RPMI8226 (cell line): ENCODE measurements around the gene RAPGEF2.
"Not testable (repeated sequence)": the region's sequence is repeated elsewhere in the genome, so short reads cannot be mapped to it uniquely, and the experiment has no call there.

Experiments used
- DNase-seq: peaks from one replicate; pipeline ENCODE4 v3.0.0-alpha.2; 2015

RAPGEF2 gene

DNA sequence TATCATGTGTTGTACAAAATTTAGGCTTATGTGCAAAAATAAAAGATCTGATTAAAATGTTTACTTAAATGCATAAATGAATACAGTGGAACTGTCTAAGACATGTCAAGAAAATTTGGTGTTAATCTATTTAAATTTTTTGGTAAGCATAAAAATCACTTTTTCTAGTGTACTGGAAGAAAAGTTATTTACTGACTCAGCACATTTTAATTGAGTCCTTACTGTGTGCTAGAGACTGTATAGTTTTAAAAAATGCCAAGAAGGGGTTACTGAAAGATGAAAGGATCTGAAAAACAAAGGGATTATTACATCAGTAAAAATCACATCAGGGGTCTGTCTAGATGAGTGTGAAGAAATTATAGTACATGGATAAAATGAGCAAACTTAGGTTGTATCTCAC lies 60.6 kb downstream of the RAPGEF2 start:
- DNase-seq, result no peak

DNA sequence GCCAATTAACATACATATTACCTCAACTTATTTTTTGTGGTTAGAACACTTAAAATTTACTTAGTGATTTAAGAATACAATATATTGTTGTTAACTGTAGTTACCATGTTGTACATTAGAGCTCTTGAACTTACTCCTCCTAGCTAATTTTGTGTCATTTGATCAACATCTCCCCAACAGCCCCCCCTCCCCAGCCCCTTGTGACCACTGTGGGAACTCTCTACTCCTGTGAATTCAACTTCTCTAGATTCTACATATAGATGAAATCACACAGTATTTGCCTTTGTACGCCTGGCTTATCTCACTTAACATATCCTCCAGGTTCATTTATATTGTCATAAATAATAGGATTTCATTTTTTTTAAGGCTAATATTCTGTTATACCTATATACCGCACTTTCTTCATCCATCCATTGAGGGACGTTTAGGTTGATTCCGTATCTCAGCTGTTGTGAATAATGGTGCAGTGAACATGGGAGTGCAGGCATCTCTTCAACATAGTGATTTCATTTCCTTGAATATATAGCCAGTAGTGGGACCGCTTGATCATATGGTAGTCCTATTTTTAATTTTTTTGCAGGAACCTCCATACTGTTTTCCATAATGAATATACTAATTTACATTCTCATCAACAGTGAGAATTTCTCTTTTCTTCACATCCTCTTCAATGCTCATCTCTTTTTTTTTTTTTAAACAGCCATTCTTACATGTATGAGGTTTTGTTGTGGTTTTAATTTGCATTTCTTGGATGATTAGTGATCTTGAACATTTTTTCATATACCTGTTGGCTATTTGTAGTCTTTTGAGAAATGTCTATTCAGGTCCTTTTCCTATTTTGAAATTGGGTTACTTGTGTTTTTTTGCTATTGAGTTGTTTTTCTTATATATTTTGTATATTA lies 66.8 kb downstream of the RAPGEF2 start:
- no peak for DNase-seq

DNA sequence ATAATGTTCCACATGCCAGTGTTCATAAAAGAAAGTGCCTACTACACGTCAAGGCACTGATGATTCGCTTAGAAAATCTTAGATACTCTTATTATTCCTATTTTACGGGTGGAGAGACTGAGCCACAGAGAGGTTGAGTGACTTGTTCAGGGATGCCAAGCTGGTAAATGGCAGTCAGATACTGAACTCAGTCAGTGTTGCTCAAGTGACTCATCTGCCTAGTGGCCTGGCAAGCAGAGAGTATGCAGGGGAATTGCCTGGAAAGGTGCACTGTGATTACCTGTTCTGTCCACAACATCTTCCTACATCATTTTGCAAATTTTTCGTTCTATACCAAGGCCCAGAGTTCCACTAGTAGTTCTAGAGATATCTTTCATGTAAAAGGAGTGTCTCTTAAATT lies 68.4 kb downstream of the RAPGEF2 start:
- DNase-seq, result no peak

DNA sequence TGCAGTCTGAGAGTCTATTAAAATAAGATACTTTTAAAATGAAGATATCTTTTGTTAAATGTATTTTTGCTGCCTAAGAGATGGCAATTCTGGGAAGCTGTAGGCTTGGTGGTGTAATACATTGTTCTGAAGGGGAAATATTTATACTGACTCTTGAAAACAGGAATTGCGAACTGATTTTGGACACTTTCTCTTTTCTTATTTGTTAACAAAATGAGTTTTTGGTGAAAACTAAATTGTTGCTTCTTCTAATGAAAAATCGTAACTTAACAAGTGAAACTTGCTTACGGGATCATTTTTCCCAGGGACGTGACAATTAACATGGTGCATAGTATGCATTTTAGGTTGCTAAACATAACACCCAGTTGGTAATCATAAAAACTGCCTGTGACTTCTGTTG lies 71.0 kb downstream of the RAPGEF2 start:
- no peak for DNase-seq

DNA sequence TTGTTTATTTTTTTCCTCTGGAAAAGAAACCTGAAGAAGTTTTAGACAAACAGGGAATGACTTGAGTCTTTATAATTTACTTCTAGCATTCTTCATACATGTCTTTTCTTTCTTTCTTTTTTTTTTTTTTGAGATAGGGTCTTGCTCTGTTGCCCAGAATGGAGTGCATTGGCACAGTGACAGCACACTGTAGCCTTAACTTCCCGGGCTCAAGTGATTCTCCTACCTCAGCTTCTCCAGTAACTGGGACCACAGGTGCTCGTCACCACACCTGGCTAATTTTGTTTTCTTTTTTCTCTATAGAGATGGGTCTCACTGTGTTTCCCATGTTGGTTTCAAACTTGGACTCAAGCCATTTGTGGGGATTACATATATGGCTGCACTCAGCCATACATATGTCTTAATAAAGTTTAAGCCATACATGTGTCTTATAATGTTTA lies 71.8 kb downstream of the RAPGEF2 start:
- no peak for DNase-seq

DNA sequence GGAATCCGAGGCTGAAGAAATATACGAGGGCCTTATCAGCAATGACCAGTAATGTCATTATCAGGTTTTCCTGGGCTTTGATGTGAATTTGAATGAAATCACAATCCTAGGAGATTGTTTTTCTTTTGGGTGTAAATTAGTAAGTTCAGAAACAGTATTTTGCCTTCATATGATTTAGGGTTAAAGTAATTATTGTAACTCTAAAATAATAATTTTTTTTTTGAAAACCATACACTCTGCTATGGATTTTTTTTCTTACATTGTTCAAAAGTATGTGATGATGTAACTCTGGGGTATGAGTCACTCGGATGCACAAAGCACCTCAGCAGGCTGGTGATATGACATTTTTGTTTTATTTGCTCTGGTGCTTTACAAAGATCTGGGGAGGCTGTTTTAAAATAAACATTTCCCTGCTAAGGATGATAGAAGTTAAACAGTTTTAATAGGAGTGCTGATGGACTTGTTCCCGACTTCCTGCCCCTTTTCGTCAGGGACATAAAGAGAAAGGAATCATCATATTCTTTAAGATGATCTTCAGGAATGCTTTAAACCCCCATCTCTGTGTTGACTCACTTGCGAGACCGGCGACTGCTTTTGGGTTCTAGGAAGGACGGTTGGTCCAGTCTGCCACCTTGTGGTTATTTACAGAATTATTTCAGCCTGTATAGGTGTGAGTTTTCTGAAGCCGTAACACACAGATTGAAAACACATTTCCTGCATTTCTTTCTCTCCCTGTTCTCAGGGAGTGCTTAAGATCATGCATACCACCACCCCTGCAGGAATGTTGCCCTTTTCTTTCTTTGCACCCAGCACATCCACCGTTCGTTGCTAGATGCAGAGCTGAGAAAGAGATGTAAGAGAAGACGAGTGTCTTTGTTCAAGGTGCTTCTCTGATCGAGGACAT lies 72.5 kb downstream of the RAPGEF2 start:
- DNase-seq, result peak; percentile 61

DNA sequence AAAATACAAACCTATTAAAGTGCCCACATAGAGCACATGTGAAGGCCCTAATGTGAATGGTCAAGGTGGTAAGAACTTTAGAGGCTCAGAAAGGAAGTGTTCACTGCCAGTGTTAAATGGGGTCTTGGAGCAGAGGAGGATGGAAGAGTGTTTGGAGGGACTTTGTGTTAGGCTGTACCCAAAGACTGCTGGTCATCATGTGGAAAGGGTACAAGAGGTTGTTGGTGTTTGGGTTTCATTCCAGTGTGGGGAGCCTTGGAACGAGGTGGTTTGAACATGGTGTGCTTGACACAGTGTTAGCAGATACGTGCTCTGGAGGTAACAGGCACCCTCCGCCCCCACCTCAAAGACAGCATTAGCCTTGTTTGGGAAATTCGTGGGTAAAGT lies 73.1 kb downstream of the RAPGEF2 start:
- DNase-seq, result no peak

DNA sequence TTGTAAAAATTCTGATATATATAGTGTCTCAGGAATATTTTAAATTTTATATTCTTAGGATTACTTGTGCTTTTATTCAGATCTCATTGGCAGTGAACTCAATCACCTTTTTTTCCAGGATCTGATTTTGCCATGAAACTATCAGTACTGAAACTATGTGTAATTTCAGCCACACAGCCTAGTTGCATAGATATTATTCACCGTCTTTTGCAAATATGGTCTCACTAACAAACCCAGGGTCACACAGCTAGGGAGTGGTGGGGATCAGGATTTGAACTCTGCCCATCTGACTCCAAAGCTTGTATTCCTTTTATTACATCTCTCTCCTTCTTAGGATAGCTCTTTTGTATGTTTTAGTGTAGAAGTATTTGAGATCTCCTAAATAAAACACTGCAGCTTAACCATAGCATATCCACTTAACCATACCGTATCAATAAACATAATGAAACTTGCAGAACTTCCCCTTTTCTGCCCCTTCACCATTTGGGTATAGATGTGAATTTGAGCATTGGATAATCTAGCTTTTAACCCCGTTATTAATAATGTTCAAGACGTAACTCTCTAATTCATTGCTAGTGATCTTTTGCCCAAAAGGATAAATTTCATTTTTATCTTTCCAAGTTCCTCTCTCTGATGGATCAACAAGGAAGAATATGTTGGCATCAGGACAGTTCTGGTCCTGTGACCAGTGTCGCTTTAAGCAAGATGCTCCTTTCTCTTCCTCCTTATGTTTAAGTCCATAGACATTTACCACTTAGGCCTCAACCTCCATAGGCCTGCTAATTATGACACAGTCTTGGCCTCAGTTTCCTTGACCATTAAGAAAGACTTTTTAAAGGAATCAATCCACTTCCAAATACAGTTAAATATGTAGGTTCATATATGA lies 74.6 kb downstream of the RAPGEF2 start:
- DNase-seq, result no peak

DNA sequence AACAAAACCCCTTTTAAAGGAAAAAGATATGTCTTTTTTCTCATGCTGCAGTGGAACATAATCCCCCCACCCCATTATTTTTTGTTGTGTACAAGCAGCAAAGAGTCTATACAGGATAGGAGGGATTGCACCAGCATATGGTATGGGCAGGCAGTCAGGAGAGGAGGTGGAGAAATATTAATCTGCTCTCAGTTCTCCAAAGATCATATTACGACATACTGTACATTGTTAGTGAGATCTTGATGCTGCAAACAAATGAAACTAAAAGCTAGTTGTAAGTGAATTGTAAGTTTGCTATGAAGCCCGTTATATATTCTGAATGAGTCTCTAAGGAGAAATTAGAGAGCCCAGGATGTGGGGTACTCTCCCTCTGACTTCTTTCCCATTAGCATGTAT lies 75.3 kb downstream of the RAPGEF2 start:
- DNase-seq, result no peak

DNA sequence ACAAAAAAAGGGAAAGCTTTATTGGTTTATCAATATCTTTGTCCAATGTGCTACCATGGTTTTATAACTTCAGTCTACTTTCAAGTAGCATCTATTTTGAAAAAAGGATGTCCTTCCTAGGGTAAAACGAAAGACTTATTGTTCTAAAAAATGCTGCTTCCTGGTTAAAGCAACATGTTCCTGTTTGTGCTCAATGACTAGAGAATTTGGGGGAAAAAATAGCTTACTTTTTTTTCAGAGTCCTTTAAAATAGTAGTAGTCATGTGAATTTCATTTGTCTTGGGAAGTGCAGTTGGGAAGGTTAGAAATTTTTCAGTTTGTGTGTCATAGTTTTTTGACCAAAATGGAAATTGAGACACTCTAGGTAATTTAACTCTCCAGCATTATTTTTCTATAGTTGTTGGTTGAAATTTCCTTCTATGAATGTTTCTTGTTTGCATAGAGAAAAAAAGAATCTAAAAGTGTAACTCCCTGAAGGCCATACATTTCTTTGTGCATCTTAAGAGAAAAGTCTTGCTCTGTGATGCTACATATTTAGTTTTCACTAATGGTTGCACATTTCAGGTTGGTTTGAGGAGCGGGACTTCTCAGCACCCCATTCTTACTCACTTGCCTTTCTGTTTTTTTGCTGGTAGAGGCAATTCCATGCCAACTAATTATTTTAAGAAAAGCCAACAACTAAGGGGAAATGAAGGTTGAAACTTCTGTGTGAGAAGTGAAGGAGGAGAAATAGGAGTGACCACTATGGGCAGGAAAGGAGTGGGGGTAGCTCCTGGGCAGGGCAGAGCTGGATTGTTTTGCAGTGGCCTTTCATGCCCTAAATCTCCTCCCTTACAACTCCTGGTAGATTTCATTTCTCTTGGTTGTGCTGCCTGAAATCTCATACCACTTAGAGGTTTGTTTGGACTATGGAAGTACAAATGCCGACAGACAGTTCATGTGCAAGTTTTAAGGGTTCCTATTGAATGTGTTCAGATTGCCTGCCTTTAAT lies 76.4 kb downstream of the RAPGEF2 start:
- no peak for DNase-seq

DNA sequence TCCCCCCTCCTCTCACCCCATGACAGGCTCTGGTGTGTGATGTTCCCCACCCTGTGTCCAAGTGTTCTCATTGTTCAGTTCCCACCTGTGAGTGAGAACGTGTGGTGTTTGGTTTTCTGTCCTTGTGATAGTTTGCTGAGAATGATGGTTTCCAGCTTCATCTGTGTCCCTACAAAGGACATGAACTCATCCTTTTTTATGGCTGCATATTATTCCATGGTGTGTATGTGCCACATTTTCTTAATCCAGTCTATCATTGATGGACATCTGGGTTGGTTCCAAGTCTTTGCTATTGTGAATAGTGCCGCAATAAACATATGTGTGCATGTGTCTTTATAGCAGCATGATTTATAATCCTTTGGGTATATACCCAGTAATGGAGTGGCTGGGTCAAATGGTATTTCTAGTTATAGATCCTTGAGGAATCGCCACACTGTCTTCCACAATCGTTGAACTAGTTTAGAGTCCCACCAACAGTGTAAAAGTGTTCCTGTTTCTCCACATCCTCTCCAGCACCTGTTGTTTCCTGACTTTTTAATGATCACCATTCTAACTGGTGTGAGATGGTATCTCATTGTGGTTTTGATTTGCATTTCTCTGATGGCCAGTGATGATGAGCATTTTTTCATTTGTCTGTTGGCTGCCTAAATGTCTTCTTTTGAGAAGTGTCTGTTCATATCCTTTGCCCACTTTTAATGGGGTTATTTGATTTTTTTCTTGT lies 81.2 kb downstream of the RAPGEF2 start:
- DNase-seq, result not testable (repeated sequence)

DNA sequence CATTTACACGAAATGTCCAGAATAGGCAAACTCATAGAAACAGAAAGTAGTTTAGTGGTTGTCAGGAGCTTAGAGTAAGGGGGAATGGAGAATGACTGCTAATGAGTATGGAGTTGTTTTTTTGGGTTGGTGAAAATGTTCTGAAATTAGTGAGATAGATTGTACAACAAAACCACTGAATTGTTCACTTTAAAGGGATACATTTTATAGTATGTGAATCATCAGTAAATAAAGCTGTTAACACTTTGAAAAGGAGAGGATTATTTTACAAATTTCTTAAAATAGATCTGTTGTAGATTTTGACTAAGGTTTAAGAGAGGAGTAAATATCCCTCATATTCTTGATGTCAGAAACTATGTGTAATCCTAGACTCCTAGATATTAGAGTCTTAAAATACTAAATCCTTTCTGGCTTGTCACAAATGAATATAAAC lies 82.7 kb downstream of the RAPGEF2 start:
- no peak for DNase-seq

DNA sequence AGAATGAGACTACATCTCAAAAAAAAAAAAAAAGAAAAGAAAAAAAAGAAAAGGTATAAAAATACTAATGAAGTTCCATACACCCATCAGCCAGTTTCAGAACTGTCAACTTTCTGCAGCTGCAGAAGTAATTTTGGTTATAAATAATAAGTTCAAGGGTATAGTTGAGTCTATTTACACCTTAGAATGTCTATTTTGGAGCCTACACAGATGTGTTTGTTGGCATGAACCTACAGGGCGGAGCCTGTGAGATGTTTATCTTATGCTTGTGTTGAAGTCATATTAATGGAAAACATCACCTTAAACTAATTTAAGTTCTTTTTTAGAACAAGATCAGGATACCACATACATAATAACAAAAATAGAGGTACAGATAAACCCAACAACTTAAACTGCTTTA lies 85.8 kb downstream of the RAPGEF2 start:
- DNase-seq, result no peak

DNA sequence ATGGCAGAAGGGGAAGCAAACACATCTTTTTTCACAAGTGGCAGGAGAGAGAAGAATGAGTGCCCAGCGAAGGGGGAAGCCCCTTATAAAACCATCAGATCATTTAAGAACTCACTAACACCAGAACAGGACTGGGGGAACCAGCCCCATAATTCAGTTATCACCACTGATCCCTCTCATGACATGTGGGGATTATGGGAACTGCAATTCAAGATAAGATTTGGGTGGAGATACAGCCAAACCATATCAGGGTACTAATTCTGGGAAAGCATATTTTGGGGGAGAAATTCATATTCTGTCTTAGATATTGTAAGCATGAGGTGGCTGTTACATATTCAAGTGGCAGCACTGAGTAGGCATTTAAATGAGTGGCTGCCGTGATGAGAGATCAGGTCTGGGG lies 87.8 kb downstream of the RAPGEF2 start:
- DNase-seq, result no peak

DNA sequence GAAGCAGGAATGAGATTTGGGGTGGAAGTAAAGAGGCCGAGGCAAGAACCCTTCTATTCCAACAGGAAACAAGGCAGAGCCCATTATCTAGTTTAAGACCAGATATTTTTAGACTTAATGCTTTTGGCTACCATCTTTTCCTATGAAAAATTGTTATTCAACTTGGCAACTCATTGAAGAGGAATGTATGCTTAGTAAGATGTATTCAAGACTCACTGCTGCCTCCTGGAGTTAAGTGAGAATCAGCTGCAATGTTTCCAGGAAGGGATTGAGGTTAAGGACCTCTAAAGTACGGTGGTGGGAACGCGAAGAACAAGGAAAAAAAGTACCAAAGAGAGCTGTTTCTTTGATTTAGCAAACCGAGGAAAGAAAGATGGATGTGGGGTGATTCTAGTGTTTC lies 89.1 kb downstream of the RAPGEF2 start:
- DNase-seq, result no peak

DNA sequence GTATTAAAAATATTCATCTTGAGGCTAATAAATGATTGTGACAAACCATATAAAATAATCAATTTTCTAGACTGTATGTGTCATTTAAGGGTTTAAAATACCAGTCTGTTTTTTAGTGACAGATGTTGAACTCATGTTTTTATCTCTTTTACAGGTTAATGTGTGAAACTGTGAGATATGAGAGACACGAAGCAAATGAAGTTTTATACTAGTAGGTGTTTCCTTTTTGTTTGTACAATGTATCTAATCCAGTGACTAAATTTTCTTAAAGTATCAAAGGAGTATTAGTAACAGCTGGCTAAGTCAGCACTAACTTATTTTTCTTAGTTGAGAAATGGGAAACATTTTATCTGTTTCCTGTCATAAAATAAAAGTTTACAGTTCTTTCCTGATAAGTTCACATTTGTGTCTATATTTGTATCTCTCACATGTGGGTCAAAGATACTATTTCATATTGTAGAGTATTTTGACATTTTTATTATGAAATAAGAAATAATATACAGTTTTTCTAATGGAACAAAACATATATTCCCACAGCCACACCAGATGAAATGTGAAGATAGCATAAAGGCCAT lies 90.3 kb downstream of the RAPGEF2 start:
- DNase-seq, result no peak

DNA sequence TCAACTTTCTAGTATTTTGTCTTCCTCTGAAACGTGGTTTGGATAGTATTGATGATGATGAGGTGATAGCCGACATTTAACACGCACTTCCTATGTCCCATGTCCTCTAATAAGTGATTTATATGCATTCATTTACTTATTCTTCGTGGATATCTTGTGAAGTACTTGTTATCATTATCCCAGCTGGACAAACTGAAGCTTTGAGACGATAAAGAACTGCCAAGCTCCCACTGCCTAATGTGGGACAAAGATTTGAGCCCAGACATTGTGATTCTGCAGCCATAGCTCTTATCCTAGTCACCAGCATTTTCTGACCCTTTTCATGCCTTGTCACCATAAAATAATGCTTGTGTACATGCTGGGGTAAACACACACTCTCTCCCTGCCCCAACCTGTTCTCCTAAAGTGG lies 92.5 kb downstream of the RAPGEF2 start:
- no peak for DNase-seq

DNA sequence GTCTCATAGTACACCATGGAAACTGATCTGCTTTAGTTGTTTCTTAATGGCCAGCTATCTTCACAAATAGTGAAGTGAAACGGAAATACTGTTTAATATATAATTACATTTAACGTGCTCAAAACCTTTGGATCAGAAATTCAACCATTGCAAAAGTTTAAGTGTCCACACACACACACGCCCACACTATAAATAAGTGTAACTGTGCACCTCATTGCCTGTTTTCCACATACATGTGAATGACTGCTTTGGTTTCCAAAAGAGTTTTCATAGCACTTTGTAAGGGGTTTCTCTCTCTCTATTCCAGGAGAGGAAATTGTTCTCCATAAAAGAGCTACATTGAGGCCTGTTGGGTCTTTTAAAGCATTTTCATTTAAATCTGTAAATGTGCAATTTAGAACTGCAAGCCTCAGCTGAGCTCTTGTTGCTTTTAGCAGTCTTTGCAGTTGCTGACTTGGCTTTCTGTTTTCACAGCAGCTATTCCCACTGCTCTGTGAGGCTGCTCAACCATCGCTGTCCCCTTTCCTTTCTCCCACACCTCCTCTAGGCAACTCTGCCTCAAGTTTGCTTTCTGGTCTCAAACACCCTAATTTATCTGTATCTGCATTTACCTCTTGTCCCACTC lies 94.5 kb downstream of the RAPGEF2 start:
- no peak for DNase-seq

DNA sequence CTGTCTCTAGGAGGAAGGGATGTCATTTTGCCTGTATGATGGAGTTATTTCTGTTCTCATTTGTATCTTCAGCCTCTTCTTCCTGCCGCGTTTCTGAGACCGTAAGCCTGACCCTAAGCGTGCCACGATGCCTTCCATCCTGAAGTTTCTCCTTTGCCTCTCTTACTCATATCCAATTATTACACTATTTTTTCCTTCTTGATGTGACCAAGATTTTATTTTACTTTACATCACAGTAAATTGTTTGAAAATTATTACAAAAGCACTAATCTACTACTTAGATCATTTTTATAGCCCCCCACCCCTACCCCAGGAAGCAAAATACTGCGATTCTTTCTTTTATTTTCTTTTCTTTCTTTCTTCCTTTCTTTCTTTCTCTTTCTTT lies 95.0 kb downstream of the RAPGEF2 start:
- no peak for DNase-seq

DNA sequence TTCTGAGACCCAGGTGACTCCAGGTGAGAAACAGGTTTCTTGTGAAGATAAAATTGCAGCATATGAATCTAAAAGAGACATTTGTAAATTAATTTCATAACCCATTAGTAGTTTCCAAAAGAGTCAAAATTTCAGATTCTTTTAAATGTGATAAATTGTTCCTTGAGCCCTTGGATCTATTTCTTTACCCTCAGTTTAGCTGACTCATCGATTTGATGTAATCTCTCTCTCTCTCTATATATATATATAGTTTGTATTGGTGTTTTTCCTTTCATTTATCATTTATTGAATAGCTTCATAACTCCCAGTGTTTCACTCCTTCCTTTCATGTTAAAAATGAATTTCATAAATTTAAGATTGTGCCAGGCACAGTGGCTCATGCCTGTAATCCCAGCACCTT lies 96.9 kb downstream of the RAPGEF2 start:
- no peak for DNase-seq
